Measurements from ENCODE around the gene TNS1.

TNS1 gene

DNA sequence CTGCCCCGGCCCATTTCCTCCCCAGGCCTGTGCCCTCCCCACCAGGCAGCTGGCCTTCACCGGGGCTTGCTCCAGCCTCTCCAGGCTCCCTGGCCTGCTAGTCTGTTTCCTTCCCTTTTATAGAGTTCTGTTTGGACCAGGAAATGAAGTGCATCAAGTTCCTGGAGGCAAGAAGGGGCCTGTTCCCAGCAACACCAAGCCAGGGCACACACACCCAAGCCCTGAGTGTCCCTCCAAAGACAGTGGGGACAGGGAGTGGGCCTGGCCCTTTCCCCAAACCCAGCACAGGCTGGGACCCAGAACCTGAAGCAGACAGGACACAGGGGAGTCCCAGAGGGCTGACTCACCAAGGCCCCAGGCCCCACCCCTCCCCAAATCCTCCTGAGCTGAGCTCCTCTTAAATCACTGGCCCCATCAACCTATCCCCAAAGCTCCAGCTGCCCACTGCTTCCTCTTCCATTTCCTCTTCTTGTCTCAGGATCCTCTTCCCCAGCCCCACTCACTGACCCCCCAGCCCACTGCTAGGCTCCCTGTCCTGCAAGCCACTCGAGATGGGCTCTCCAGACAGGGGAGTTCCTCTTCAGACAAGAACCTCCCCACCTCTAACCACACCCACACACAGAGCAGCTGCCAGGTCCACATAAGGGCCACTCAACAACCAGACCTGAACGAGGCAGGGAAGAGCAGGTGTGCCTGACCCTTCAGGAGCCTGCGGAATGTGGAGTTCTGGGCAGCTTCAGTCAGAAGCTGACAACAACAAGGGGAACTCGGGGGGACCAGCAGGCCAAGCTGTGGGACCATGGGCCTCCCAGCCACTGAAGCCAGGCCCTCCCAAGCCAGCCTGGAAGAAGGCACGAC lies 74.2 kb downstream of the TNS1 start:
- DNase-seq, result no peak

DNA sequence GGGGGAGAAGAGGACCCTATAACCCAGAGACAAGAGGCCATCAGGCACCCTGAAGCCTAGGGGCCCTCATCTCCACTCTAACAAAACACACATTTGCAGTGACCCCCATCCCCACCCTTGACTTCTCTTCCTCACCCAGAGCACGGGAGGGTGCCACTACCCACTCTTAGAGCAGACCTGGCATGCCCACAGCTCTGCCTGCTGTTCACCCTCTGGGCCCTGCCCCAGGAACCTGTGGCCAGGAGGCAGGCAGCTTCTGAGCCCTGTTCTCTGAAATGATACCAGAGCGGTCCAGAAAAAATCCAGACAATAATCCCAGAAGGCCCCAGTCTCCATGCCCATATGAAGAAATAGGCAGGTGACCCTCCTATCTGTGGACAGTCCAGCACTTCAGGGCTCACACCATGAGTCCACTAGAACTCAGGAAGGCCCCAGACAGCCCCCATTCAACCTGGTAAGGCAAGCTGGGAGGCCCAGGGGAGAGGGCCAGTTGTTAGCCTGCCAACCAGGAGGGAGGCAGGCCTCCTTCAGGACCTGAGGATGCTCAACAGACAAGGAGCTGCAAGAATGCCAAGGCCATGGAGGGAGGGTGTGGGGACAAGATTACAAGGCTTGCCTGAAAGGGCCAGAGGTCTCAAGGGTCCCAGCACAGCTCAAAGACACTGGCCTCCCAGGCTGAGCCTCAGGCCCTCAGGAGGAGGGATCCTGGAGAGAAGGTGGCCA lies 75.0 kb downstream of the TNS1 start:
- no peak for DNase-seq

DNA sequence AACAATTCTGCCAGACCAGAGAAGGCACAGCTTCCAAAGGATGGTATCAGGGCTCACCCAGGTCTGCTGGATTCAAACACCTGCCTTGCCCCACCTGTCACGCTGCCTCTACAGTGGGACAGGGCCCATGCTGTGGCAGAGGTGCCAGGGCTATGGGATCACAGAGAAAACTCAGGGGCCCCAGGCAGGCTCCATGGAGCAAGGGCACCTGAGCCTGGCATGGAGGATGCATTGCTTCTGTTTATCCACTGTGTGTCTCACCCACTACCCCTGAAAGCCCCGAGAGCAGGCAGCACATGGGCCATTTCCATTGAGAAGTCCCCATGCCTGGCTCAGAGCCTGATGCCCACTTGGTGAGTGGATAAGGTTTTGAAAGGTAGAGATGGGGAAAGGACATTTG lies 76.0 kb downstream of the TNS1 start:
- DNase-seq, result no peak

DNA sequence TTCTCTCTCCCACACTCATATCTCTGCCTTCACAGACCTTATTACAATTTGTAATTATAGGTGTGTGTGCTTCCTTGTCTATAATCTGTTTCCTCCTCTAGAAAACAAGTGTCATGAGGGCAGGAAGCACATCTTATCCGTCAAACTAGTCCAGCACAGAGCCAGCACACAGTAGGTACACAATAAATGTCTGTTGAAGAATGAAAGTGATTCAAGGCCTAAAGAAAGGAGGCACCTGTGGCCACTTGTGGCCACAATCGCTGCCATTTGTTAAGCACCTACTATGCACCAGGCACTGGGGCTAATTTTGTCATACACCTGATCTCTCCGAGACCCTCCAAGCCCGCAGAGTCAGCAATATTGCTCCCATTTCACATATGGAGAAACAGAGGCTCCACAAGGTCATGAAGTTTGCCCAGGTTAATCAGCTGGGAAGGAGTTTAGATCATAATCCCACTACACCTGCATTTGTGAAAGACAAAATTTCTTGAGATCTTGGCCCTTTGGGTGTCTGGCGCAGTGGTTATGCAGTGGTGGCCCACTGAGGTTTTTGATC lies 78.4 kb downstream of the TNS1 start:
- no peak for DNase-seq

DNA sequence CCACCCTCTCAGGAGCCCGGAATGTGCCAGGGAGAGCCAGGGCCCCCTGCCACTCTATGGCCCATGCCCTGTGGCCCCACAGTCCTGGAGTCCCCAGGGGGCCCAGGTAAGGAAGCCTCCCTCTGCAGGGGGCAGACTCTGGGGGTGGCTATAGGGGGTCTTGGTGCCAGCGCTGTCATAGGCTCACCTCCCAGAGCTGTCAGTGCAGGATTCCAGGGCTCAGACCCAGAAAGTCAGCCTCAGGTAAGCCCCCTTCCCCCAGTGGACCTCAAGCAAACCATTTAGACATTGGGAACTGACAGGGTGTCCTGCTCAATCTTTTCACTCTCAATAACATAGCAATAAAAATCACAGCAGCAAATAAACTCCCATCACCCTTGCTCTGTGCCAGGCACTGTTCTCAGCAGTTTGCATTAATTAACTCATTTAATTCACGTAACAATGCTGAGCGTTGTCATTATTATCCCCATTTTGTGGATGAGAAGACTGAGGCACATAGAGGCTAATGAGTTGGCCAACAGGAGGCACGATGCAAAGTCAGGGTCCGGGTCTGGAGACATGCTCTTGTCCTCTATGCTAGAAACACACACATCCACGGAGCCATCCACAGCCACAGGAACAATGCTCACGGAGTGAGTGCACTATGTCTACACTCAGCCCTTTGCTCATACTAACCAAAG lies 79.6 kb downstream of the TNS1 start:
- DNase-seq, result no peak

DNA sequence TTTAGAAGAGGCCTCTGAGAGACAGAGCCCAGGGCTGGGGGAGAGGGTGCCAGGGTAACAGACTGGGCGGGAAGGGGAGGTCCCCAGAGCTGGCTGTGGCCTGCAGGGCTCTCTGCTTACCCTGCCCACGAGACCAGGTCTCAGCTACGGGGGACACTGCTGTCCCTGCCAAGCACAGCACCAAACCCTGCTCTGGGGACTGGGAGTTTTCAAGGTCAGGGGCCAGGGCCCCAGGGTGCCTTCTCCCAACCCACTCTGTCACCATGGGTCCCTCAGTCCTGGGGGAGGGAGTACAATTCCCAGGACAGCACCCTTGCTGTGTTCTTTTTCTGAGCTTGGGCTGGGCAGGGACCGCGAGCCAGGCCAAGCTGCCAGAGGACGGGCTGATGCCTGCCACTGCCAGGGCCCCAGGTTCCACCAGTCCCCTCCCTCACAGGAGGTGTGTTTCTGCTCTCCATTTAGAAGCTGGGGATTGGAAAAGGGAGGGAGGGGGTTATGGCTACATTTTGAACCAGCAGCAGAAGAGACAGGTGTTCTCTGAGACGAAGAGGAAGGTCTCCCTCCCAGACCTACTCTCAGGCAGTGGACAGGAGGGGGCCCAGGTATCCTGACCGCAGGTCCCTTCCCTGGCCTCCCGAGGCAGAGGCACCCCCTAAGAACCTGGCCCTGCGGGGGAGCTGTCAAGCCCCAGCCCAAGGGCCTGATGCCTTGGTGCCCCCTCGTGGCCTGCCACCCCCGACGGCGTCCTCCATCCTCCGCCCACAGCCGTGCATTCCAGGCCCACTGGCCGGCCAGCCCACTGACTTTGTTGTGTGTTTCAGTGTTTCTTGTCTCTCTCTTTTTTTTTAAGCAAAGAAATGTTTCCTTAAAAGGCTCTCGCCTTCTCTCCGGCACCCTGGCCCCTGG lies 80.4 kb downstream of the TNS1 start:
- no peak for DNase-seq

DNA sequence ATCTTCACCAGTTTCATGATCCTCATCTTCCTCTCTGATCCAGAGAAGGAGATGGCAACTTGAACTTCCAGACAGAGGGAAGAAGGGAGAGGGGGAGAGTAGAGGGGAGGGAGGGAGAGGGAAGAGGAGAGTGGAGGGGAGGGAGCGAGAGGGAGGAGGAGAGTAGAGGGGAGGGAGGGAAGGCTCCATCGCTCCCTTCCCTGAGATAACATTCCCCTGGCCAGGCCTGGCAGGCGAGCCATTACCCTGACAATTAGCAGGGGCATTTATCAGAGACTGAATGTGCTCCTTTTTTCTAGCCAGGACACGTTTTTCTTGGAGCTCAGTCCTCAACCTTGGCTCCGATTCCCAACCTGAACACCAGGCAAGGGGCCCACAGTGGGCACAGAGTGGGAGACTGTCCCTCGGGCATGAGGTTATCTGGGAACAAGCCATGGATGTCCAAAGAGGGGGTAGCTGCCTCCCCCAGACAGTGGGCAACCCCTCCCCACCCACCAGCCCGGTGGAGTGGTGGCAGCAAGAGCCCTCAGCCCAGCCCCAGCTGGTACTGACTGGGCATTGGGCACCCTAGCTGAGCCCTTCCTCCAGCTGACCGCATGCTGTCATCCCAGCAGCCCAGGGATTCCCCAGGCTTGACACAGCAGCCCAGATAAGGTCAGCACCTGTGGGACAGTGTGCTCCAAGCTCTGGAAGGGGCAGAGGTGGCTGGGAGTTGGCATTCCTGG lies 81.8 kb downstream of the TNS1 start:
- DNase-seq, result no peak

DNA sequence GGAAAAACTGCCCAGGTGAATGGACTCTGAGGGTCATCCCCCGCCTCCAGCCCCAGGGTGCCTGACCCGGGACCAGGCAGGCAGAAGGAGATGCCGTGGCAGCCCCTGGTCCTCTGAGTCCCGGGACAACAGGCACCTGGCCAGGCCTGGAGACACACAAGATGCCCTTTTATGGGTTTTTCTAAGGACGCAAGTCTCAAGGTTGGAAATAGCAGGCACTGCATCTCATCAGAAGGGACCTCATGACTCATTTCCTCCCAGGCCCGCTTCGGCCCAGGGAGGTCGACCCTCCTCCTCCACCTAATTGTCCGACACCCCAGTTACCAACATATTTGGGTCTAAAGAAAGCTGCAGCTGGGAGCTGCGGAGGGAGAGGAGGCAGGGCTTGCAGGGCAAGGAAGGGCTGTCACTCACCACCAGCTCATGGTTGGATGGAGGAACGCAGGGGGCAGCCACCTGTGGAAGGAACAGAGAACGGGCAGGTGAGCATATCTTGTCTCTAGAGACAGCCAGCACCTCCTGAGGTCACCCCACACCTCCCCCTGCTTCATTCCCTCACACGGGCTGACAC lies 82.9 kb downstream of the TNS1 start:
- DNase-seq, result no peak

DNA sequence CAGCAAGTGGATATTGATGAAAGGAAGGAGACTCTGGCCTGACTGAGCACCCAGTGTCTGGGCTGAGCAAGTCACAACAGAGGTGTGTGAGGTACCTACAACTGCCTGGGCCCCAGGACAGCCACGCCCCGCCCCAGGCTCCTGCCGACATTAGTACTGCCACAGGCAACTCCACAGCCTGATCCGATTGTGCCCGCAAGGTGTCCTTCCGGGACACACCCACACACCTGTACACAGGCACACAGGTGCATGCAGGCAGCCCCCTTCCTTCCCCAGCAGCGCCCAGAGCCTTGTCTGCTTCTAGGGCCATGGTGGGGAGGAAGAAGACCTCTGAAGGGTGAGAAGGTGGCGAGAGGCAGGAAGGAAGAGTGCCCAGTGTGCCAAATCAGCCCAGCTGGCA lies 83.6 kb downstream of the TNS1 start:
- no peak for DNase-seq

DNA sequence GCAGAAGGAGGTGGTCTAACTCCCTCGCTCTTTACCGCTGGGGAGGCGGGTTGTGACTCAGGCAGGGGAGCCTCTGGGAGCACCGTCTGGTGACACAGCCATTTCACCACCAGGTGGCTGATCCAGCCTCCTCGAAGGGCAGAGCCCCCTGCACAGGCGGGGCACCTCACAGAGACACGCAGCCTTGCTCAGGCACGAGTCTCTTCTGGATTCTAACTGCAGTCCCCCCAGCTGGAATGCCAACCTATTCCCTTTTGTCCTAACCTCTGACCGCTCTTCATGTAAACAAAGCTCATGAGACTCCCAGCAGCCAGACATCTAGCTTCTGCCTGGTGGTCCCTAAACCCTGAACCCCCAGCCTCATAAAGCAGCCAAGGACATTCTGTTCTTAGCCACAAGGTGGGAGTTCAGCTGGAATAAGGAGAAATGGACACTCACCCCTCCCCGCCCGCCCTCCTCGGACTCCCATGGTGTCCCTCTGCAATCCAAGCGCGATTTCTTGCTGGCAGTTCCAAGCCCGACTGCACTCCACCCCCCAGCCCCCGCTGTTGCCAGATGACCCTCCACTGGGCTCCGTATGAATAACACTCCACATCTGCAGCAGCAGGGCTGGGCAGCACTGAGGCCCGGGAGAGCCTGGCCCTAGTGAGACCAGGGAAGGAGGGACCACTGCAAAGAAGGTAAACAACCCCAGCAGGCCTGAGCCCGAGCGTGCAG lies 84.3 kb downstream of the TNS1 start:
- DNase-seq, result no peak

DNA sequence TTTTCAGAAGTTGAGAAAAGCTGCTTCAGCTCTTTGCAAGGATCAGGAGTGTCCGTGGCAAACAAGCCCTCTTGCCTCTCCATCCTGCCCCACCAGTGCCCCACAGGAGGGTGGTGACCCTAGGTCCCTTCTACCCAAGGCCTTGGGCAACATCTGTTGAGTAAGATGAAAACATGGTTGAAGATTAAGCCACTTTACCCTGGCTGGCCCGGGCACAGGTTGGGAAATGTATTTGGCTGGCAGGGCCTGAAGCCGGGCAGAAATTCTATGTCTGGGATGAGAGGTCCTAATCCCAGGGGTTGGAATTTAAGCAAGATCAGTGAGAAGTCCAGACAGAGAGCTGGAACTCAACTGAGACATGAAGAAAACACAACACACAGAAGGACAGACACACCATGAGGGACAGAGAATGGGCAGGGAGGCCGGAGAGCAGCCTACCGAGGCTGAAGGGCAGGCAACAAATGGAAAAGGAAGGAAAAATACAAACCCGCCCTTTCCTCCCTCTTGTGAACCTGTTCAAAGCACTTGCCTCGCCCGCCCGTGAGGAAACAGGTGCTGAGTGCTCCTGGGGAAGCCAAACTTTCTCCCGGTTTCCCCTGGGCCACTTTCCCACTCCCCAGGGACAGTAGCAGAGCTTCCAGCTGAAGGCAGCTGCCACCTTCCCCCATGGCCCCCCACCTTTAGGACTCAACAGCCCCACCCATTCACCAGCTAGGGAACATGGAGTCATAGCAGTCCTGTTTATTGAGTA lies 86.1 kb downstream of the TNS1 start:
- DNase-seq, result no peak

DNA sequence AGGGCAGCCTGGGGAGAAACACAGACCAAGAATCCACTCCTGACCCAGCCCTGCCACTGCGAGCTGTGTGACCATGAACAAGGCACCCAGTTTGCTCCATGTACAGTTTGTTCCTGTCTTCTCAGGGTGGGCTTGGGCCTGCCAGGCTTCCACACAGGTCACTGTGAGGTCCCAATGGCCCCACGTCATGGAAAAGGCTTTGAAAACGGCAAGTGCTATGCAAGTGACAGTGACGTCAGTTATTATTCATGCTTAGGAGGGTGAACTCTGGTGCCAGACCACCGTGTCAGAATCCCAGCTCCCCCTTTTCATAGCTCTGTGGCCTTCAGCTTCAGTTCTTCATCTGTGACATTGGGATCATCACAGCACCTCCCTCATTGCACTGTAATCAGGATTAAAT lies 87.1 kb downstream of the TNS1 start:
- DNase-seq, result no peak

DNA sequence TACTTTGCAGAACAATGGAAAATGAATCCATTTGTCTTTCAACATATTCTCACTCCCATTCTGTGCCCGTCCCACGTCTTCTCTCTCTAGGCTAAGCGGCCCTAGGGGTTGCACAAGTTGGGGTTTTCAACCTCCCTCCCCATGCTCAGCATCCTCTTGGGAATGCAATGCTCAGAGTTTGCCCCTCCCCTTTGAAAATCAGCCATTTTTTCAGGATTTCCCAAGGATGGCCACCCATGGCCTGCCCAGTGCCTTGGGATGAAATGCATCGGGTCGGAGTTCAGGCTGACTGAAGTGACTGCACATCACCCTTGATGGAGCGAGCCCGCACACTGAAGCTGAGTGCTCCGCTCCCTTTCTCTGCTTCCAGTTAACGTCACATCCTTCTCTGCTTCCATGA lies 87.9 kb downstream of the TNS1 start:
- no peak for DNase-seq

DNA sequence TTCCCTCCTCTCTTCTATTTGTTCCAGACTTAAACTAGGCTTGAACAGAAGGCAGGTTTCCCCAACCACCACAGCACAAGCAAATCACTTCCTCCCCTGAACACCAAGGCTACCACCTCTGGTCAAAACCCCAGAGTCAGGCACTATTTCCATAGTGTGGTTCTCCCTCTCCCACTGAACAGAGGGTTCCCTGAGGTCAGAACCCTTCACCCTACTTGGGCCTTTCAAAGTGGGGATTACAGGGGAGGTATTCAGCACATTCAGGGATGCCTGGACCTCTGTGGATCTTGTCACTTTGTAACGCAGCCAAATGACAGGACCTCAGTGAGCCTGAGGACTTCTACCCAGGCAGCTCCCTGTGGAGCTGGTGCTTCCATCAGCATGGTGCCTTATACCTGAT lies 88.7 kb downstream of the TNS1 start:
- no peak for DNase-seq

DNA sequence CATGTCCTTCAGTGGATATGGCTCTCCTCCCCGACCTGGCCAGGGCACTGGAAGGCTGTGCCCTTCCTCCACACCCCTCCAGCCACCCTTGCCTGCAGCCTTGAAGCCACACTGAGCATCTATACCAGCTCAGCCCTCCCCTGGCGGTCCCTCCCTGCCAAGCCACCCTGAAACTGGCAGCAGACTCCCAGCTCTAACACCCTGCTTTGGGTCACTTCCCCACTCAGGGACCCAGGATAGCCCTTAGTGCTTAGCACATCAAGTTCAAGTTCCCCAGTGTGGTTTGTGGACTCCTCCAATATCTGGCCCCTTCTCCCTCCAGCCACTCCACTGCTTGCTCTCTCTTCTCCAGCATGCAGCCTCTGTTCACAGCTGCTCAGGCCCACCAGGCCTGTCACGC lies 89.4 kb downstream of the TNS1 start:
- DNase-seq, result no peak

DNA sequence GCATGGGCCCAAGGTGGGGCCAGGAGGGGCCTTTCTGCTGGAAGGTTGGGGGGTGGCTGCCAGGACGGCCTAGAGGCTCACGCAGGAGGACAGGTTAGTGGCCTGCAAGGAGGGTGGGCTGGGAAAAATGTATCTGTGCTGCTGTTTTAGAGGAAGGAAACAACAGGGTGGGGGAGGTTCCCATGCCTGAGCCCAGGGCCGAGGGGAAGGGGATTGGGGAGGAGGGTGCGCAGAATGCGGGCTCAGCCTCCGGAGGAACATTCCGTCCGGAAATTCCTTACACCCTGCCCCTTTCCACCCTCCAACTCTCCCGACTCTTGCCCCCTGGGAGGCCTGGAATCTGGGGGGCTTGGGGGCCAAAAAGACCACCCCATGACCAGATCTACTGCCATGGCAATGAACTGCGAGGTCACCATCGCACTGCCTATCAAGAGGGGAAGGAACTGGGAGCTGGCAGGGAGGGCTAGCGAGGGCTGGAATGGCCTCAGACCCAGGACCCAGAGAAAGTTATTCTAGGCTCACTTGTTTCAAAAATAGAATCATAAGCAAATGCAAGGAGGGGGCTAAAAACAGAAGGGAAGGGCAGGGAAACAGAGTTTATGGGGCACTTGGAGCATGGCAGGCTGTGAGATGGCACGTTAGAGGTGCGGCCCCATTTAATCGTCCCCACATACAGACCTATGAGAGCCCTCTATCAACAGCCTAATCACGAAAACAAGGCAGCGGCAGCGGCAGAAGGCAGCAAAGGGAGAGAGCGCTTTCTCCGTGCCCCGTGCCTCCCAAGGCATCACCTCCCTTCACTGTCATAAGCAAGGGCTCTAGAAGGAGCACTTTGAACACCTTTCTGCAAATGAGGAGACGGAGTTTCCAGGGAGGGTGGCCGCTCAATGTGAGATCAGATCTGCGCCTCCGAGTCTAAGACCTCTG lies 90.4 kb downstream of the TNS1 start:
- no peak for DNase-seq

DNA sequence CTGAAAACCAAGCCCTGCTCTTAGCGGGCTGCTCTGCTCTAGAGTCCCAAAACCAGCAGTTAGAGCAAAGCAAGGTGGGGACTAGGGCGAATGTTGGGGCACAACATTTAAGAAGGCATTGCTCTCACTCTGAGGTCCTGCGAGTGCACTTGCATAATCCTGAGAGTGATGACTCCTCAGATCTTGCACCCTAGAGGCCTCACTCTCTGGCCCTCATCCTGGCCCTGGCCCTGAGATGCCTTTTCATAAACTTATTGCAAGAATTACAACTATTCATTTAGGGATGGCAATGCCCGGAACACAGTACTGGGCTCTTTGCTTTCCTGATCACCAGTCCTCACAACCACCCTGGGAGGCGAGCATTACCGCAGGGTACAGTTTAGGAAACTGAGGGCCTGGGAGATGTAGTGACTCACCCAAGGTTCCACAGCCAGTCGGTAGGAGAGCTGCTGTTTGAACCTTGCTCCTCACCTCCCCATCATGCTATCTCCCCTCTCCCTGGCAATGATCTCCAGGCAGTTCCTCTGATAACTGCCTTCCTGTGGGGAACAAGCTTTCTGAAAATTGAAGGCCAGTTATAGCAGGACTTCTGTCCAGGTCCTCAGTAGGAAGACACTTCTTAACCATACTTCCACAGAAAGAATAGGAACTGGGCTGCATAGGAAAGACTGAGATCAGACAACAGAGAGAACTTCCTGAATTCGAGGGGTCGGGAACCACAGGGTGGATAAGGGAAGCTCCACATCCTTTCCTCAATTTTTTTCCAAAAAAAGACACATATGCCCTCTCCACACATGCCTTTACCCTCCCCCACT lies 91.3 kb downstream of the TNS1 start:
- DNase-seq, result no peak

DNA sequence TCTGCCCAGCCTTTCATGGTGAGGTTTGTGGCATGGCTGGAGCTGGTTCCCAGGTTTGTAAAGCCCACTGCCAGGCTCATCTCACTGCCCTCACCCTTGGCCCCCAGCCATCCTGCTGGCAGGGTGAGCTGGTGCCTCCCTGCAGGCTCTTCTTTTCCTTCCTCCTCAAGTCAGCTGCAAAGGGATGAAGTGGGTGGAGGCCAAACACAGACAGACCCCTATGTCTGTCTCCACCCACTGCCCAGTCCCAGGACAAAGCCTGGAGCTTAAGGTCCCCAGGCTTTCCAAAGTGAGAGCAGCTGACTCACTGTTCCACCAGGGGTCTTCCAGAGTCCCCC lies 92.0 kb downstream of the TNS1 start:
- DNase-seq, result no peak
